ENCODE results near the gene PZP.
"Not testable (repeated sequence)": the region's sequence is repeated elsewhere in the genome, so short reads cannot be mapped to it uniquely, and the experiment has no call there.

The PZP gene

DNA sequence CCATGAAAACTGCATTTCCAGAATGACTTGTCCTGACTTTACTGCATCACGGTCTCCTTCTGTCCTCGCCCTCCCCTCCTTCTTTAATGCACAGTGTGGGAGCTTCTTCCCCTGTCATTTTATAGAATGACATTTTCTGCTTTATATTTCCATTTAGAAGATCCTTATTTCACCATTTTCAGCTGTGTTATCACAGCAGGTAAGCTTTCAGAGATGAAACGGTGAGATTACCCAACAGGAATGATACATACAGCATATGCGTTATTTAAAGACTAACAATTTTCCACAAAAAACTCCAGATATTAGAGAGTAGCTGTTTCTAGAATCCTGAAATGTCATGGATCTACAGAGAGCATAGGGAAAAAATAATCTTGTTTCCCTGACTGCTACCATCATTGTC lies 27.3 kb upstream of the PZP start:
- Mint-ChIP-seq H3K27me3 (ENCODE audit: low read depth) (peaks cover 27% of the 10 kb centered on the region), H3K9me3 (no peaks in the 10 kb centered on the region), H3K4me1 (ENCODE audit: low read depth) (peaks cover 4% of the 10 kb centered on the region), H3K4me3 (no peak overlapping the region), H3K36me3 (ENCODE audit: low read depth) (no peaks in the 10 kb centered on the region), H3K27ac (no peak overlapping the region)
- no peak for DNase-seq (ENCODE audit: low spot score)

DNA sequence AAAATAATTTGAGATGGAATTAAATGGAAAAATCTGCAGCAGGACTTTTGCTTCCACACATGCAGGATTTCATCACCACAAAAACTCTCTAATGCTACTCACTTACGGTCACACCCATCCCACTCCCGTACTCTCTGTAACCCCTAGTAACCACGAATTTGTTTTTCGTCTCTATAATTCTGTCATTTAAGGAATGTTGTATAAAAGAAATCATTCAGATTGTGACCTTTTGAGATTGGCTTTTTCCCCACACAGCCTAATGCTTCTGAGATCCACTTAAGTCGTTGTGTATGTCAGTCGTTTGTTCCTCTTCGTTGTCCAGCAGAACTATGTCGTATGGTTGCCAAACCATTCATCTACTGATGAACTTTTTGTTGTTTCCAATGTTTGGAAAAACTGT lies 19.8 kb upstream of the PZP start:
- Mint-ChIP-seq H3K27me3 (ENCODE audit: low read depth) (no peaks in the 10 kb centered on the region), H3K9me3 (no peaks in the 10 kb centered on the region)
- no peak for DNase-seq (ENCODE audit: low spot score)

DNA sequence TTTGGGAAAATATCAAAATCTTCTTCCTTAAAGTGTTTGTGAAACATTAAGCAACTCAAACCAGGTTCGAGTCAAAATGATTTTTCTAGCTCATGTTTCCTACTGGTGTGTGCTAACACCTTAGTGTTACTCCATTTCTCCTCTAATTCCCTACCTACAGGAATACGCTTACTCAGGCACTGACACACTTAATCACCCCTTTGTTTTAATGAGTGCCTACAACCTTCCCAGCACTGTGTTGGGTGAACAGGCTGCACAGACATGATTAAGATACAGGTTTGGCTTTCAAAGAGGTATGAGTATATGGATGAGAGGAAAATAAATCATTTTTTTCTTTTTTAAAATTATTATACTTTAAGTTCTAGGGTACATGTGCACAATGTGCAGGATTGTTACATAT lies 15.6 kb upstream of the PZP start:
- Mint-ChIP-seq H3K27ac (no peak overlapping the region), H3K4me3 (no peak overlapping the region), H3K9me3 (no peaks in the 10 kb centered on the region), H3K4me1 (ENCODE audit: low read depth) (no peaks in the 10 kb centered on the region), H3K27me3 (ENCODE audit: low read depth) (no peaks in the 10 kb centered on the region), H3K36me3 (ENCODE audit: low read depth) (no peaks in the 10 kb centered on the region)
- DNase-seq (ENCODE audit: low spot score), result no peak

More for the DNA sequence above, 19.8 kb upstream of the PZP start:
- Mint-ChIP-seq H3K36me3 (ENCODE audit: low read depth) (no peaks in the 10 kb centered on the region), H3K4me3 (no peak overlapping the region), H3K27ac (no peak overlapping the region), H3K4me1 (ENCODE audit: low read depth) (no peaks in the 10 kb centered on the region)

DNA sequence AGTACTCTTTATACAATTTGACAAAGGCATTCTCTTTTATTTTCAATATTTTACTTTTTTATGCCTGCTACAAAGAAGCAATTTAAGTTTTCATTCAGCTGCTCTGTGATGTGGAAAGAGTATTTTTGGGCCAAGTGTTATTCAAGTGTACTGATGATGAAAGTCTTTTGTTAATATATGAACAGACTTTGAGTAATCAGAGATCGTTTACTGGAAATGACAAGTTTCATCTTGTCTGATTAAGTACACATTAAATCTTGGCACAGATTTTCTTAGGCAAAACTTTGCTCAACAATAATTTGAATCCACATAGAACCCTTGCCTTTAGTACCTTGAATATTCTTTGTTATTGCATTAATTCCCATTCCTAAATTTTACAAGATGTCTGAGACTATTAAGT lies 13.3 kb upstream of the PZP start:
- H3K27me3 Mint-ChIP-seq (ENCODE audit: low read depth), result no peaks in the 10 kb centered on the region
- no peak for DNase-seq (ENCODE audit: low spot score)
- H3K4me3 Mint-ChIP-seq, result no peak overlapping the region
- H3K36me3 Mint-ChIP-seq (ENCODE audit: low read depth), result no peaks in the 10 kb centered on the region
- H3K9me3 Mint-ChIP-seq, result no peaks in the 10 kb centered on the region
- no peaks in the 10 kb centered on the region for H3K4me1 Mint-ChIP-seq (ENCODE audit: low read depth)
- no peak overlapping the region for H3K27ac Mint-ChIP-seq

DNA sequence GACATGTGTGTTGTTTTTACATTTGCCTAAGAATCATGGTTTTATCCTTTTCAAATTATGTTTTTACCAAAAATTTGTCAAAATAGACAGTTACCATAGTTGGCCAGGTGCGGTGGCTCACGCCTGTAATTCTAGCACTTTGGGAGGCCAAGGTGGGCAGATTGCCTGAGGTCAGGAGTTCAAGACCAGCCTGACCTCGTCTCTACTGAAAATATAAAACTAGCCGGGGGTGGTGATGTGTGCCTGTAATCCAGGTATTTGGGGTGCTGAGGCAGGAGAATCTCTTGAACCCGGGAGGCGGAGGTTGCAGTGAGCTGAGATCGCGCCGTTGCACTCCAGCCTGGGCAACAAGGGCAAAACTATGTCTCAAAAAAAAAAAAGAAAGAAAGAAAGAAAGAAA lies 12.8 kb upstream of the PZP start:
- H3K4me3 Mint-ChIP-seq; DNase-seq (ENCODE audit: low spot score); H3K27me3 Mint-ChIP-seq (ENCODE audit: low read depth); H3K4me1 Mint-ChIP-seq (ENCODE audit: low read depth); H3K36me3 Mint-ChIP-seq (ENCODE audit: low read depth); H3K9me3 Mint-ChIP-seq; H3K27ac Mint-ChIP-seq: not testable (repeated sequence)

DNA sequence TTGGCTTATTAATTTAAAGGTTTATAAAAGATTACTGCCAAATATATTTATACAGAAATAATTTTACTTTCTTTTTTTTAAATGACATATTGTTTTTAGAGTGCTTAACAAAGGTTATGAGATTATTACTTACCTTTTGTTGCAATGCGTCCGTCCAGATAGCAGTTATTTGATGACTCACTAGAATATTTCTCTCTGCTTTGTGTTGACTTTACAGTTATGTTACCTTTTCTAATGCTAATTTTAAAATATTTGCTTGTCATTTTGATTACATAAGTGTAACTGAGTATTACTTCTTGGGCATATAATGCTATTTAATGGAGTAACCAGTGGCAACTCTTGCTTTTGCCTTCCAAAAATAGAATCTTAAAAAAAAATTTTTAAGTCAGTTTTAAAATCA lies 6.3 kb upstream of the PZP start:
- H3K36me3 Mint-ChIP-seq (ENCODE audit: low read depth), result no peaks in the 10 kb centered on the region
- no peak for DNase-seq (ENCODE audit: low spot score)
- H3K9me3 Mint-ChIP-seq, result no peaks in the 10 kb centered on the region
- H3K27me3 Mint-ChIP-seq (ENCODE audit: low read depth), result no peaks in the 10 kb centered on the region
- H3K27ac Mint-ChIP-seq, result no peak overlapping the region
- no peak overlapping the region for H3K4me3 Mint-ChIP-seq
- H3K4me1 Mint-ChIP-seq (ENCODE audit: low read depth), result no peaks in the 10 kb centered on the region

DNA sequence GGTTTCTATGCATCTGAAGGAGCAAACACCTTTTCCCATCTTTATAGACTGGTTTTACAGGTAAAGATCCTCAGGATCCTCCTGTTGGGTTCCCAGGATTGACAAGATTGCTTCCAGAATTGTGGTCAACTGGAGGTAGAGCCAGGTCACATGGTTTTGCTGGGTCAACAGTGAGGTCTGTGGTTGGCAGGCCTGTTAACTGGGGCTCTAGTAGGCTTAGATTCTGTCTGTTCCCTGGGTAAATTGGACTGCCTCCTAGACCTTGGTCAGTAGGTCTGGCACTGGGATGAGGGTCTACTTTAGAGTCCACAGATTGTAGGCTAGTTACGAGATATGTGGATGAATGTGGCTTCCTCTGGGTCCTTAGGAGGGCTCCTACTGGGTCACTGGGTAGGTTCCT lies 3.5 kb upstream of the PZP start:
- Mint-ChIP-seq H3K27ac (no peak overlapping the region), H3K36me3 (ENCODE audit: low read depth) (no peaks in the 10 kb centered on the region), H3K9me3 (no peaks in the 10 kb centered on the region)

DNA sequence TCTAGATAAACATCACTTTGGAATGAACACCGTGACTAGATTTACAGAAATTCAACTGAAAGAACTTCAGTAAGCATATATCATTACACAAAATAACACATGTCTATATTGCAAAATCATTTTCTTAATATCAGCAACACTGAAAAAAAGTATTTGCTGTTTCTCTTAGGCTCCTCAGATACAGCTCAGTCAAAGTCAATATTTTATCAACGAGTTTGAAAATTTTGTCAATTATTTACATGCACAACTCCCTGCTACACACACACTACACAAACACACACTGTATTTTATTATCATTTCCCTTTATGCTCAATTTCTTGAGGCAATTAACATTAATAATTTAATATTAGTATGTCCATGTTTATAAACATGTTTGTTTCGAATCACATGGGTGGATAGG lies 3.8 kb downstream of the PZP start:
- no peak overlapping the region for H3K27ac Mint-ChIP-seq
- H3K4me3 Mint-ChIP-seq, result no peak overlapping the region
- no peak for DNase-seq (ENCODE audit: low spot score)
- H3K27me3 Mint-ChIP-seq (ENCODE audit: low read depth), result peaks cover 2% of the 10 kb centered on the region
- H3K36me3 Mint-ChIP-seq (ENCODE audit: low read depth), result no peaks in the 10 kb centered on the region
- no peaks in the 10 kb centered on the region for H3K9me3 Mint-ChIP-seq
- no peaks in the 10 kb centered on the region for H3K4me1 Mint-ChIP-seq (ENCODE audit: low read depth)

More for the DNA sequence above, 3.5 kb upstream of the PZP start:
- Mint-ChIP-seq H3K4me1 (ENCODE audit: low read depth) (no peaks in the 10 kb centered on the region), H3K27me3 (ENCODE audit: low read depth) (no peaks in the 10 kb centered on the region), H3K4me3 (no peak overlapping the region)
- no peak for DNase-seq (ENCODE audit: low spot score)

DNA sequence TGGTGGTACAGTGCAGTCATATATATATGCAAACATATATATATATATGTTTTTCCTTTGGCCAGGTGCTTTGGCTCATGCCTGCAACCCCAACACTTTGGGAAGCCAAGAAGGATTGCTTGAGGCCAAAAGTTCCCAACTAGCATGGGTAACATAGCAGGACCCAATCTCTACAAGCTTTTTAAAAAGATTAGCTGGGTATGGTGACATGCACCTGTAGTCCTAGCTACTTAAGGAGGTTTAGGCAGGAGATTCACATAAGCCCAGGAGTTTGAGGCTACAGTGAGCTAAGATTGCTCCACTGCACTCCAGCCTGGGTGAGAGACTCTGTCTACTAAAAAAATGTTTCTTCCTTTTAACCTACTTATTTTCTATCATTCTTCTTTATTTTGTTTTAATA lies 10.2 kb downstream of the PZP start:
- Mint-ChIP-seq H3K27me3 (ENCODE audit: low read depth) (peaks cover 2% of the 10 kb centered on the region), H3K4me1 (ENCODE audit: low read depth) (no peaks in the 10 kb centered on the region), H3K27ac (no peak overlapping the region), H3K36me3 (ENCODE audit: low read depth) (no peaks in the 10 kb centered on the region), H3K9me3 (no peaks in the 10 kb centered on the region), H3K4me3 (no peak overlapping the region)
- no peak for DNase-seq (ENCODE audit: low spot score)

DNA sequence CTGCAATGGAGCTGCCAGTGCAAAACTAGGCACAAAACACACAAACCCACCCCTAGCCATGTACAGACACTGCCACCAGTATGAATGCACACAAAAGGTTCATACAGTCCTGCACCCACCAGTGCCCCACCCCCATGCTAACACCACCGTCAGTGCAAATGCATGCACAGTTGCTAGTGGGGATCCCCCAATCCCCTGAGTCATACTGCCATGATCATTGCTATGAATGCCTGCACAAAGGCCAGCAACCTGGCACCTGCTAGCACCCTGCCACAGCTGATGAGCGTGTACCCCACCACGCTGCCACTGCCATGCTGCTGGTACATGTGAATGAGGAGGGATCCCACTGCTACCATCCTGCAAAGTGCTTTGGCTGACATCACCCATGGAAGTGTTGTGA lies 23.9 kb downstream of the PZP start:
- H3K27ac Mint-ChIP-seq, result no peak overlapping the region
- H3K9me3 Mint-ChIP-seq, result peaks cover 9% of the 10 kb centered on the region
- H3K27me3 Mint-ChIP-seq (ENCODE audit: low read depth), result peaks cover 2% of the 10 kb centered on the region
- no peak overlapping the region for H3K4me3 Mint-ChIP-seq
- no peak for DNase-seq (ENCODE audit: low spot score)
- no peaks in the 10 kb centered on the region for H3K36me3 Mint-ChIP-seq (ENCODE audit: low read depth)
- H3K4me1 Mint-ChIP-seq (ENCODE audit: low read depth), result no peaks in the 10 kb centered on the region

DNA sequence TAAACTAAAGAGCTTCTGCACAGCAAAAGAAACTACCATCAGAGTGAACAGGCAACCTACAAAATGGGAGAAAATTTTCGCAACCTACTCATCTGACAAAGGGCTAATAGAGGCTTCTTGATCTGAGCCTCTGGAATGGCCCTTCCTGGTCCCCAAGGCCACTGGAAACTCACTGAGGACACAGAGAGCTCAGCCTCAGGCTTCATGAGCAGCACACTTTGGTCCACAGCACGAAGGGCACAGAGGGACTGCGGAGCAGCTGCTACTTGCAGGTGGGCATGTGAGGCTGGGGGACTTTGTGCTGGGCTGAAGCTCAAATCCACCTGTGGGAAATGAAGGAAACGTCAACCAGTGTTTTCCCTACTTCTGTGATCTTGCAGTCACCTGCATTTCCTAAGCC lies 27.4 kb downstream of the PZP start:
- no peak overlapping the region for H3K4me3 Mint-ChIP-seq
- H3K4me1 Mint-ChIP-seq (ENCODE audit: low read depth), result no peaks in the 10 kb centered on the region
- H3K27ac Mint-ChIP-seq, result no peak overlapping the region
- H3K36me3 Mint-ChIP-seq (ENCODE audit: low read depth), result no peaks in the 10 kb centered on the region
- no peaks in the 10 kb centered on the region for H3K27me3 Mint-ChIP-seq (ENCODE audit: low read depth)
- no peak for DNase-seq (ENCODE audit: low spot score)
- H3K9me3 Mint-ChIP-seq, result no peaks in the 10 kb centered on the region

DNA sequence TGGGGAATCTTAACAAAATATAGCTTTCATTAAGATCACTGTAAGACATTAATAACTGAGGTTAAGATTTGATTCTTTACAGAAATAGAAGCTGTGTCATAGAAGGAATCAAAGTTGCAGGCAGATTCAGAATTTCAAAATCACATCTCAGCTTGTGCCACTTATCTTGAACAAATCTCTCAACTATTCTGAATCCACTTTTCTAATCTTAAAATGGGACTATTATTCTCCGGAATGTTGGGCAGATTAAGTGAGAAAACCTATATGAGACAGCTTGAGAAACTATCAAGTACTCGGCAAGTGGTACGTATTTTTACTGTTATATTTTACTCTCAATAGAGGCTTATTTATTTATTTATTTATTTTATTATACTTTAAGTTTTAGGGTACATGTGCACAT lies 28.4 kb downstream of the PZP start:
- Mint-ChIP-seq H3K4me1 (ENCODE audit: low read depth) (no peaks in the 10 kb centered on the region), H3K9me3 (no peaks in the 10 kb centered on the region), H3K4me3 (no peak overlapping the region), H3K27me3 (ENCODE audit: low read depth) (no peaks in the 10 kb centered on the region), H3K27ac (no peak overlapping the region), H3K36me3 (ENCODE audit: low read depth) (no peaks in the 10 kb centered on the region)
- DNase-seq (ENCODE audit: low spot score), result no peak

DNA sequence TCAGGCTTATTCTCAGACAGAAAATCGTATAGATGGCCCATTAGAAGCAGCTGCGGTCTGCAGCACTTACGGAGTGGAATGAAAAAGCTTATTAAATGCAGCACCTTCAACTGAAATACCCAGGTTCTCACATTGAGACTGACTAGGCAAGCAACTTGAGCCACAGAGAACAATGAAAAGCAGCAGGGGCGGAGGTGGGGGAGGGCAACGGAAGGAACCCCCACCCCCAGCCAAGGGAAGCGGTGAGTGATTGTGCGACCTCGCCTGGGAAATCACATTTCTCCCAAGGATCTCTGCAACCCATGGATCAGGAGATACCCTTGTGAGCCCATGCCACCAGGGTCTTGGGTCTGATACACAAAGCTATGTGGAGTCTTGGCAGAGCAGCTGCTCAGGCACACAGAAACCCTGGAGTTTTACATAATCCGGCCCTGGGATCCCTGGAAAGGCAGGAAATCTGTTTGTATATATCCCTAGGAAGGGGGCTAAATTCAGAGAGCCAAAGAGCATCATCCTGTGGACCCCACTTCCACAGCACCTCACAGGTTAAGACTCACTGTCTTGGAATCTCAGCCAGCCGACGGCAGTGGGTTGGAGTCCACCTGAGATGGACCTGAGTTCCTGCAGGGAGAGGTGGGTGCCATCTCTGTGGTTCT lies 38.1 kb downstream of the PZP start:
- no peak for DNase-seq (ENCODE audit: low spot score)
- Mint-ChIP-seq H3K9me3 (no peaks in the 10 kb centered on the region), H3K4me3 (no peak overlapping the region), H3K36me3 (ENCODE audit: low read depth) (no peaks in the 10 kb centered on the region), H3K4me1 (ENCODE audit: low read depth) (no peaks in the 10 kb centered on the region), H3K27me3 (ENCODE audit: low read depth) (no peaks in the 10 kb centered on the region), H3K27ac (no peak overlapping the region)

DNA sequence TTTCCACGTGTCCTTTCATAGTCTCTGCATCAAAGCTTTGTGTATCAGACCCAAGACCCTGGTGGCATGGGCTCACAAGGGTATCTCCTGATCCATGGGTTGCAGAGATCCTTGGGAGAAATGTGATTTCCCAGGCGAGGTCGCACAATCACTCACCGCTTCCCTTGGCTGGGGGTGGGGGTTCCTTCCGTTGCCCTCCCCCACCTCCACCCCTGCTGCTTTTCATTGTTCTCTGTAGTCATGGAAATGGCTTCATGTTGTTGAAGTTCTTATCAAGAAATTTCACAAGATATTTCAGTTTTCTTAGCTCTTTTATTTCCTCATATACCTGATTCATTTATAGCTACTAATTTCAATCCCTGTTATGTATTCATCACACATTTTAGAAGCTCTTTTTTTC lies 40.9 kb downstream of the PZP start:
- not testable (repeated sequence) for H3K9me3 Mint-ChIP-seq; H3K27me3 Mint-ChIP-seq (ENCODE audit: low read depth); DNase-seq (ENCODE audit: low spot score); H3K36me3 Mint-ChIP-seq (ENCODE audit: low read depth); H3K4me3 Mint-ChIP-seq; H3K27ac Mint-ChIP-seq; H3K4me1 Mint-ChIP-seq (ENCODE audit: low read depth)

DNA sequence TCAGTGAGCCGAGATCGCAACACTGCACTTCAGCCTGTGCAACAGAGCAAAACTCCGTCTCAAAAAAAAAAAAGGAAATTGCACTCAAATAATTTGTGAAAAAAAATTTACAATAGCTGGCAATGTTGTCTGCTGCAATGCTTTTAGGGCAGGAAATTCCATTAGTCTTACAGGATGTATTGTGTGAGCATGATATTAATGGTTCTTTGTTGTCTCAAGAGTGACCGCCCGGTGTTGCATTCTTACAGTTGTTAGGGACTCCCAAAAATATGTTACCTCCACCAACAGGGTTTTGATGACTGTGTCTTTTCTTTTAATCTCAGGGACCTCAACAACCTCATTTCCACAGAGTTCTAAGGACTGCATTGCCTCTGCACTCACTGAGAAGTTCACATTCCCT lies 44.8 kb downstream of the PZP start:
- DNase-seq (ENCODE audit: low spot score), result no peak
- no peak overlapping the region for H3K27ac Mint-ChIP-seq
- H3K36me3 Mint-ChIP-seq (ENCODE audit: low read depth), result no peaks in the 10 kb centered on the region
- H3K27me3 Mint-ChIP-seq (ENCODE audit: low read depth), result no peaks in the 10 kb centered on the region
- H3K4me1 Mint-ChIP-seq (ENCODE audit: low read depth), result no peaks in the 10 kb centered on the region
- H3K4me3 Mint-ChIP-seq, result no peak overlapping the region
- H3K9me3 Mint-ChIP-seq, result no peaks in the 10 kb centered on the region

Data from T-helper 2 cell treated with Interferon-gamma antibody and Interleukin-4, amounts not matched to agents 5 μg/mL and 100 μg/mL, for 36 hours (primary cell).